Renal pelvis (tissue), 4 donors: Measurements from ENCODE around the gene UCP2. TPM values are rescaled to one million over a fixed set of nuclear protein-coding genes. Genes with fewer than 3 reads are reported as not detected.

ENCODE experiments used
- DNase-seq: peaks from one replicate; pipeline ENCODE4 v3.0.0-alpha.2; 2013
- polyA plus RNA-seq, 3 donors: library from polyadenylated mRNA; unstranded; fragments of 120-200 nt; gene quantifications; one replicate each; pipeline ENCODE4 v1.2.1, GENCODE V29; 2013; ENCODE audit not compliant: insufficient read length in 3 of 3

Gene UCP2
- polyA plus RNA-seq, 3 donors = 63.6 to 82.9 (median 75.3) TPM

- DNase-seq = no peak
These were observed 29.6 kb upstream of the UCP2 start for GRCh38 chr11:74012074-74012809.

GRCh38 chr11:74011360-74012073 lies 28.9 kb upstream of the UCP2 start:
- DNase-seq = no peak

- DNase-seq = no peak
These were observed 28.0 kb upstream of the UCP2 start for GRCh38 chr11:74010306-74011300.

DNA sequence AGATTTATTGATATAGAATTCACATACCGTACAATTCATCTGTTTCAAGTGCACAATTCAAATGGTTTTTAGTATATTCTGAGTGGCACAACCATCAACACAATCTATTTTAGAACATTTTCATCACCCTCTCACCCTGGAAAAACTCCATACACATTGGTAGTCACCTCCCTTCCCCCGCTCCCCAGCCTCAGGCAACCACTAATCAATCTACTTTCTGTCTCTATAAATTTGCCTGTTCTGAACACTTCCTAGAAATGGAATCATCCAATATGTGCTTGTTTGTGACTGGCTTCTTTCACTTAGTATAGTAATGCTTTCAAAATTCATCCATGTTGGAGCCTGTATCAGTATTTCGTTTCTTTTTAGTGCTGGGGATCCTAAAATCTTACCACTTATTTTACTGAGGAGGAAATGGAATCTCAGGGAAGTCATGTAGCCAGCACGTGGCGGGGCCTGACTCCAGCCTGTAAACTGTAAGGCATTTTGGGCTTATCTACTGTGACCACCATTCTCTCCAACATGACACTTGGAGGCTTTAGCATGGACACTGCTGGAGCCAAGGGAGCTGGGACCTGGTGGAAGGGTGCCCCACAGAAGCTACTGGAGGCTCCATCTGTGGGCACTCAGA lies 27.1 kb upstream of the UCP2 start:
- DNase-seq = no peak

GRCh38 chr11:74009230-74009547 lies 26.5 kb upstream of the UCP2 start:
- no peak for DNase-seq

- no peak for DNase-seq
These were observed 26.0 kb upstream of the UCP2 start, which contains the start of gene UCP3 for GRCh38 chr11:74008373-74009229. TSS of gene UCP3 (minus strand) at chr11:74009085. CDS start at chr11:74007042, 2,043 bp downstream.

DNA sequence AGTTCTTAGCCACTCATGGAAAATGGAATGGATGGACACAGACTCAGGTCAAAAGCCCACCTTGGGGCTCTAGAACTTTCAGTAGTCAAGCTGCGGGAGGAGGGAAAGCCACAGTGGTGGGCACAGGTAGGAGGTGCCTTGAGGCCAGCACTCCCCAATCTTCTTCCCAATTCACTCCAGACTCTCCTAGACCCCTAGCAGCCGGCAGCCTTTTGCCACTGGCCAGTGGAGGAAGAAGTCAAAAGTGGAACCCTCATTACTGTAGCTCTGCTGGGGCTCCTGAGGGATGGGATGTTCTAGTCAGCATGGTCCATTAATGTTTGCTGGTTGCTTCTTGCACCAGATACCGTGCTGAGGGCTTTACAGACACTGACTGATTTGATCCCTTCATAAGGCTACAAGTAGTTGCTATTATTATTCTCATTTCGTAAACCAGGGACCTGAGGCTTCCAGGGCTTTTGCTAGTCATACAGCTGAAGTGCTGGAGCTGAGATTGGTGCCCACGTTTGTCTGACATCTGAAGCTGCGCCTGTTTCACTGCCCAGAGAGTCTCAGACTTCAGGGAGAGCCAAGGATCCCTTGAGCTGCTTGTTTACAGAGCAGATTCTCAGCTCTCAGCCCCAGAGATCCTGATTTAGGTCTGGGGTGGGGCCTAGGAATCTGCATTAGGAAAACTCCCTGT lies 25.2 kb upstream of the UCP2 start:
- no peak for DNase-seq

- no peak for DNase-seq
These were observed 24.2 kb upstream of the UCP2 start for GRCh38 chr11:74006743-74007304.

DNA sequence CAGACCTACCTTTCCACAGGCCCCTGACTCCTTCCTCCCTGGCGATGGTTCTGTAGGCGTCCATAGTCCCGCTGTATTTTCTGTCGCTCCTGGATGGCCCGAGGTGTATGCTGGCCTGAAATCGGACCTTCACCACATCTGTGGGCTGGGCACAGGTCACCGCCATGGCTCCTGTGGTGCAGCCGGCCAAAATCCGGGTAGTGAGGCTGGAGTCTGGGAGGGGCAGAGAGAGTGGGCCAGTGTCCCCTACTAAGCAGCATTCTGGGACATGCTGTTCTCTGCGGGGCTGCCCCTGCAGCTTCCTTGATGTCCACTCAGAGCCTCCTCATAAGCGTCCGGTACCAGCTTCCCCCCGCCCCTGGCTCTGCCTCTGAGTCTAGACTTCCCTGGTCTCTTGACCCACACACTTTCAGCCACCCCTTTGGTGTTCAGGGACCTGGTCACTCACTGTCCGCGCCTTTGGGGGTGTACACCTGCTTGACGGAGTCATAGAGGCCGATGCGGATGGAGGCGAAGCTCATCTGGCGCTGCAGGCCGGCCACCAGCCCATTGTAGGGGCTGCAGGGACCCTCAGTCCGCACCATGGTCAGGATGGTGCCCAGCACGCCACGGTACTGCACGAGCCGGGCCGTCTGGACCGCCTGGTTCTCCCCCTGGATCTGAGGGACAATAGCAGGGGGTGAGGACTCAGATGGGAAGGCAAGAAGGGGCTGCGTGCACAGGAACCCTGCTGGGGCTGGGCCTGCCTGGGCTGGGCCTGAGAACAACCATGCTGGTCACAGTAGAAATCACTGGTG lies 23.3 kb upstream of the UCP2 start:
- no peak for DNase-seq

- DNase-seq = no peak
These were observed 22.3 kb upstream of the UCP2 start for GRCh38 chr11:74004759-74005615.

- DNase-seq = no peak
These were observed 21.5 kb upstream of the UCP2 start for GRCh38 chr11:74004046-74004695.

DNA sequence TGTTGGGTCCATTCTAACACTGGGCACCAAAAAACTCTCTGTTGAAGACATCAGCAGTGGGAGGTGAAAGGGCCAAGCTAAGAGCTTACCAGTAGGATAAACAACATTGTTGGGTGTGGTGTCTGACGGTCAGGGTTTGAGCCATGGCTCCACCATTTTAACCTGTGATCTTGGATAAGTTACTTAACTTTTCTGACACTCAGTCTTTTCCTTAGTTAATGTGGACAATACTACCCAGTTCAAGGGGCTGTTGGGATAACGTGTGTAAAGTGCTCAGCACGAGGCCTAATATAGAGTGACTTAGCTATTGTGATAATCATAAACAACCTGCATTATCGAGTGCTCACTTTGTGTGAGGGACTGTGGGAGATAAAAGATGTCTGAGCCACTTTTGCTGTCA lies 20.2 kb upstream of the UCP2 start:
- DNase-seq = no peak

- no peak for DNase-seq
These were observed 19.2 kb upstream of the UCP2 start for GRCh38 chr11:74001822-74002286.

DNA sequence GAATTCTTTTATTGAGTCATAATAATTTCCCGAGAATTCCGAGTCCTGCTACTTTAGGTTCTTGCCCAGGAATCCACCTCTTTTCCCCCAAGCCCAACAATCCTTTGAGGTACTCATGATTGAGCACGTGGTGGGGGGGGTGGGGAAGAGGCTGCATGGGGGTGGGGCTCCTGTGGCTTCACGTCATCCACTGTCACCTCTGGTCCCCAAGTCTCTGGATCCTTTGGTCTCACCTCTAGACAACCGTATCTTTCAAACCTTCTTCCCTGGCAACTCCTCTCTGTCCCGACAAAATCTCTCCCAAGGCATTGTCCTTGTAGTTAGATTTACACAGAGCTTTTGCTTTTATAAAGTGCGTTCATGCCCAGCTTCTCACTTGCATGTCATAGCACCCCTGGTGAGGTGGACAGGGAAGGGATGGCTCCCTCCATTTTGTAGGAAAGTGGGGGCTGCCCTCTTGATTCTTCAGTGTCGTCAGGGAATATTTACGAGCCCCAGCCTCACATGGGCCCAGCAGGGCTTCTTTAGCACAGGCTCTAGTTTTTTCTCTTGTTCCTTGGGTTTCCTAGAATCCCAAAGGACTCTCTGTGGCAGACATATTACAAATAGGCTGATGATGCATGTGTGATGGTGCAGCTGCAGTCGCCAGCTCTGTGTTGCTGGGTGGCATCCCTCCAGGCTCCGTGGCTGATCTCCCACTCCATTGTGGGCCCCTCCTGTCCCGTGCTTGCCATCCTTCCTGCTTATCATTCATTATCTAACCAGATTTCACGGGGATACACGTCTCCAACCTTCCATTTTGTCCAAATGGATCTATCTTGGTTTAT lies 17.9 kb upstream of the UCP2 start:
- DNase-seq = no peak

- DNase-seq = no peak
These were observed 17.1 kb upstream of the UCP2 start for GRCh38 chr11:73999581-74000306.
